ENCODE data around the gene EIF2S3B.

GRCh38 chr12:10557766-10558165 is 52.1 kb downstream of the EIF2S3B start:
- TF ChIP-seq CTCF (IDR thresholded peaks at IDR 0.05; ENCODE audit: low read depth, low read length) (no peak), EZH2phosphoT487 (IDR thresholded peaks at IDR 0.05; ENCODE audit: low read depth) (no peak)

All from OCI-LY3 (cell line).